Activated CD8-positive, alpha-beta T cell treated with anti-CD3 and anti-CD28 coated beads, Interleukin-2, amount 10 ng/mL, durations not matched to agents 7 days and 5 days (primary cell): ENCODE data around the gene SLC19A1. TPM values are rescaled to one million over a fixed set of nuclear protein-coding genes. Genes with fewer than 3 reads are reported as not detected.

Experiments used
- ATAC-seq: fragments of 150-1000 bp; cut with Tn5 transposase; one replicate; pipeline ENCODE4 v1.10.0; 2021; ENCODE audit warnings: moderate library complexity
- CTCF ChIA-PET: fragments of 350-600 bp; sonication (Branson Sonifier 250); formaldehyde crosslinking; loops from one replicate; lab custom pipeline; 2021; ENCODE audit warnings: antibody characterized with exemption; lab: Charles Lee
- POLR2A ChIA-PET: fragments of 350-600 bp; sonication (Branson Sonifier 250); formaldehyde crosslinking; loops from one replicate; lab custom pipeline; 2021; ENCODE audit warnings: antibody characterized with exemption; lab: Charles Lee
- DNase-seq: peaks from one replicate; pipeline ENCODE4 v3.0.0-alpha.2; 2020
- H3K27ac Mint-ChIP-seq: one replicate; pipeline ENCODE4 v1.8.0; 2021; ENCODE audit warnings: mild to moderate bottlenecking, mixed read lengths
- H3K27me3 Mint-ChIP-seq: one replicate; pipeline ENCODE4 v1.8.0; 2021; ENCODE audit warnings: low read depth, mixed read lengths
- H3K36me3 Mint-ChIP-seq: one replicate; pipeline ENCODE4 v1.8.0; 2021; ENCODE audit warnings: low read depth, mixed read lengths
- H3K4me1 Mint-ChIP-seq: one replicate; pipeline ENCODE4 v1.8.0; 2021; ENCODE audit warnings: low read depth, mixed read lengths
- H3K4me3 Mint-ChIP-seq: one replicate; pipeline ENCODE4 v1.8.0; 2021; ENCODE audit warnings: mild to moderate bottlenecking, mixed read lengths
- H3K9me3 Mint-ChIP-seq: one replicate; pipeline ENCODE4 v1.8.0; 2022; ENCODE audit warnings: mixed read lengths; ENCODE audit not compliant: insufficient read depth
- total RNA-seq, 2 experiments: library from RNA; stranded (reverse); gene quantifications; one replicate each; pipeline ENCODE4 v1.2.3, GENCODE V29; 2021

The SLC19A1 gene
- total RNA-seq, 2 experiments from 2014 or later: 44.4 to 51.6 TPM

DNA sequence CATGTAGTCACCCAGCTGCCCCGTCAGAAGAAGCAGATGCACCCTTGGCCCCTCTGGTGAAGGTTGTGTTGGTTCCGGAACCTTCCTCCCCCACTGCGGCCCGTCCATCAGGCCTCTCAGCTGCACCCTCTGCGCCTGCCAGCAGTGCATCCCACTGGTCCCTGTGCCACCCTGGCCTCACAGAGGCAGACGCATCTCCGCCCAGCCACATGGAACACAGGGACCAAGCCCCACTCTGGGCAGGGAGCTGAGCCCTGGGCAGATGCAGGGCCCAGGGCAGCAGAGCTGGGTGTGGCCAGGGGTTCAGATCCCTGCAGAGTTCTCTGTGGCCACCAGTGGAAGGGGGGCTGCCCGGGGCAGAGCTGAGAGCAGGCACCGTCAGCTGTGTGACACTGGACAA is 50.6 kb downstream of the SLC19A1 start:
- Mint-ChIP-seq H3K4me3 (no peak overlapping the region), H3K27me3 (no peaks in the 10 kb centered on the region), H3K36me3 (no peaks in the 10 kb centered on the region), H3K4me1 (no peaks in the 10 kb centered on the region), H3K27ac (no peak overlapping the region), H3K9me3 (no peaks in the 10 kb centered on the region)
- CTCF ChIA-PET: no interaction called here
- no peak for ATAC-seq
- POLR2A ChIA-PET: no interaction called here
- DNase-seq: no peak

DNA sequence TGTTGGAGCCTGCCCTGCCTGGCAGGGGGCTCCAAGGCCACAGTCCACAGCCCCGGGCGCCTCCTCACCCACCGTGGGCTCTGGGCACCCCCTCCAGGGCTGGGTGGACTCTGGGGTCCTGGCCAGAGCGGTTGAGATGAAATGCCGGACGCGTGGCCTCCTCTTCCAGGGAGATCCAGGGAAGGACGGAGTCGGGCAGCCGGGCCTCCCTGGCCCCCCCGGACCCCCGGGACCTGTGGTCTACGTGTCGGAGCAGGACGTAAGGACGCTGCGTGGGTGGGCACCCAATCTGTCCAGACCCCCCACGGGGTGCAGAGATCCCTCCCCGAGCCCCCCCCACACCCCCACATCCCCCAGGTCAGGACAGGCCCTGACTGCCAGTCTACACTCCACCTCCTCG is 51.2 kb downstream of the SLC19A1 start:
- Mint-ChIP-seq H3K4me3 (no peak overlapping the region), H3K36me3 (no peaks in the 10 kb centered on the region), H3K4me1 (no peaks in the 10 kb centered on the region), H3K27ac (no peak overlapping the region), H3K27me3 (no peaks in the 10 kb centered on the region), H3K9me3 (no peaks in the 10 kb centered on the region)
- CTCF ChIA-PET: no interaction called here
- POLR2A ChIA-PET: no interaction called here
- no peak for DNase-seq
- ATAC-seq: no peak

DNA sequence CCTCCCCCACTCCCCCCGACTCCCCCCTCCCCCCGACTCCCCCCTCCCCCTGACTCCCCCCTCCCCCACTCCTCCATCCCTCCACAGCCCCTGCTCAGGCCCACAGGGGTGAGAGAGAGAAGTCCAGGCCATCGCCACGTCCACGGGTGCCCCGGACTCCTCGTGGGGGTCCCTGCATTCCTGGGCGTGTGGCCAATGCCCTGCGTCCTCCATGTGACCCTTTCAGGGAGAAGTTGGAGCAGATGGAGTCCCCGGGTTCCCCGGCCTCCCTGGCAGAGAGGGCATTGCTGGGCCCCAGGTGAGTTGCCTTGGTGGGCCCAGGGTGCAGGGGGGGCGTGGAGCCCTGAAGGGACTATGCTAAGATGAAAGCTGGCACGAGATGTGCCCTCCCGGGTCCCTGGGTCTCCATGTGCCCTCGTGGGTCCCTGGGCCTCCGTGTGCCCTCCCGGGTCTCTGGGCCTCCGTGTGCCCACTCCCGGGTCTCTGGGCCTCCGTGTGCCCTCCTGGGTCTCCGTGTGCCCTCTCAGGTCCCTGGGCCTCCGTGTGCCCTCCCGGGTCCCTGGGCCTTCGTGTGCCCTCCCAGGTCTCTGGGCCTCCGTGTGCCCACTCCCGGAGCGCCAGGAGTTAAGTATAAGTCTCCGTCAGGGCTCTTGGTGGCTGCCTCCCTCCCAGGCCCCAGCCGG is 52.0 kb downstream of the SLC19A1 start:
- no peaks in the 10 kb centered on the region for H3K27me3 Mint-ChIP-seq

DNA sequence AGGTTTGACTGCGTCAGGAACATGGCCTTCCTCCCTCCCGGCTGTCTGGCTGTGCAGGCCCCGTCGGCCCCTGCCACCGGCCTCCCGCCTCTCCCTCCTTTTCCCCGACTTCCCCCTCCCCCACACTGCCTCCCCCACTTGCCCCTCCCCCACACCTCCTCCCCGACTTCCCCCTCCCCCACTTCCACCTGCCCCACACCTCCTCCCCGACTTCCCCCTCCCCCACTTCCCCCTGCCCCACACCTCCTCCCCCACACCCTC is 52.6 kb downstream of the SLC19A1 start:
- no peak for DNase-seq
- H3K9me3 Mint-ChIP-seq: no peaks in the 10 kb centered on the region
- ATAC-seq: no peak
- no peaks in the 10 kb centered on the region for H3K36me3 Mint-ChIP-seq
- H3K4me1 Mint-ChIP-seq: peaks cover 1% of the 10 kb centered on the region
- no peaks in the 10 kb centered on the region for H3K27me3 Mint-ChIP-seq
- ChIA-PET CTCF (no interaction called here), POLR2A (no interaction called here)
- H3K4me3 Mint-ChIP-seq: no peak overlapping the region
- H3K27ac Mint-ChIP-seq: no peak overlapping the region

More for the DNA sequence above, 52.0 kb downstream of the SLC19A1 start:
- CTCF ChIA-PET: no interaction called here
- Mint-ChIP-seq H3K4me1 (no peaks in the 10 kb centered on the region), H3K4me3 (no peak overlapping the region), H3K27ac (no peak overlapping the region), H3K9me3 (no peaks in the 10 kb centered on the region), H3K36me3 (no peaks in the 10 kb centered on the region)
- POLR2A ChIA-PET: no interaction called here
- DNase-seq (no peak), ATAC-seq (no peak)

DNA sequence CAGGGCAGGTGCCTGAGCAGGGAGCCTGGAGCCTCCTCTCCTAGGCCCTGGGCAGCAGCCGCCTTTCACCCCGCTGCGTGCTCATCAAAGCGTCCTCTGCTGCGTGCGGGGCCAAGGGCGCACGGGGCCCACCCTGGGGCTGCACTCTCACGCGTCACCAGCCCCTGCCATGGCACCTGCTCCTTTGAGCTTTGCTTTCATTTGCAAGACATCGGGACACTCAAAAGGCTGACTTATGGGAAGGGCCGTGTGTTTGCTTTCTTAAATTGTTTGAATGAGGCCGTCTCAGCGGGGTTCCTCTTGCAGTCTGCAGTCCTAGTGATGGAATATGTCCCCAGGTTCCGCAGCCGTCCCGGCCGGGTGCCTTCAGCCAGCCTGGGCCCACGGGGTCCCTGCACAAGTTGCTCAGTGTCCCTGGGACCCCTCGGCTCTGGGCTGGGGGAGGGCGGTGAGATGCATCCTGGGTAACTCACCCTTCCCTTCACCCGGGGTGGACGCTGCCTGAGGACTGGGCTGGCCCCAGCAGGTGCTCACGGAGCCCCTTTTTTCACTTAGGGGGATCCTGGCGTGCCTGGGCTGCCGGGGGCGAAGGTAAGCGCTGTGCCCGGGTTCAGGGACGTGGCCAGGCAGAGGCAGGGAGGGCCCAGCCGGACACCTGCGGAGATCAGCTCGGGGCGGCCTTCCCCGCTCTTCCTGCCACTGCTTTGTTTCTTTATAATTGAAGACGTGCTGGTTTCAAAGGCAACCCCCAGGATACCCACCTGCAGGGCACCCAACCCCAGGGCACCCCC is 53.1 kb downstream of the SLC19A1 start:
- ChIA-PET POLR2A (no interaction called here), CTCF (no interaction called here)
- Mint-ChIP-seq H3K4me3 (no peak overlapping the region), H3K27me3 (no peaks in the 10 kb centered on the region), H3K9me3 (no peaks in the 10 kb centered on the region), H3K27ac (peak overlapping the region; percentile 33), H3K4me1 (peaks cover 6% of the 10 kb centered on the region), H3K36me3 (peaks cover 5% of the 10 kb centered on the region)
- DNase-seq (no peak), ATAC-seq (no peak)

DNA sequence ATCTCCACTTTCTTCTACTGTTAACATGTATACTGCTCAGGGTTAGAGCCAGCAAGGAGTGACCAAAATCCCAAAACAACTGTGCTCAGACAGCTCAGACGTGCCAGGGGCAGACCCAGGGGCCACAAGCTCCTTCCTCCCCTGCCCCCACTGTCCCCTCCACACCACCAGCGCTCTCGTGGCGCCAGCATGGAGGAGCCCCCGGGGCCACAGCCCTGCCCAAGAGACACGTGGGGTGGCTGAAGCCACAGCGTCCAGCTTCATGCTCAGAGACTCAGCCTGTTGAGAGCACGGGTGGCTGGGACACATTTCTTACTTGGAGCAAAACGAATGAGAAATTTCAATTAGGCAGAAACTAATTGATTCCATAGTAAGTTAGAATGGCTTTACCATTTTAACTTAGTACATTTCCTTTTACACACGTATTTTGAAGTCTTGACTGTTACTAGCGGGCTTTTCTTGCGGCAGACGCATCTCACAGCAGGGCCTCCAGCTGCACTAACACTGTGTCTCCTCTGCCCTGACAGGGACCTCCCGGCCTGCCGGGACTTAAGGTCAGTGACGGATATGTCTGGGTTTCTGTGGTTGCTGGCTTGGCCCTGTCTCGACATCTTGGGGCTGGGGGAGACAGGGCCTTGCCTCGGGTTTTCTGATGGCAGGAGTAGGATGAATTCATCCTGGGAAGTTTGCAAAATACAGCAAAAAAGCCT is 54.2 kb downstream of the SLC19A1 start:
- Mint-ChIP-seq H3K27ac (no peak overlapping the region), H3K4me3 (no peak overlapping the region), H3K9me3 (no peaks in the 10 kb centered on the region), H3K36me3 (peaks cover 10% of the 10 kb centered on the region), H3K27me3 (no peaks in the 10 kb centered on the region), H3K4me1 (peaks cover 12% of the 10 kb centered on the region)
- CTCF ChIA-PET: no interaction called here
- no peak for DNase-seq
- ATAC-seq: no peak
- POLR2A ChIA-PET: no interaction called here

DNA sequence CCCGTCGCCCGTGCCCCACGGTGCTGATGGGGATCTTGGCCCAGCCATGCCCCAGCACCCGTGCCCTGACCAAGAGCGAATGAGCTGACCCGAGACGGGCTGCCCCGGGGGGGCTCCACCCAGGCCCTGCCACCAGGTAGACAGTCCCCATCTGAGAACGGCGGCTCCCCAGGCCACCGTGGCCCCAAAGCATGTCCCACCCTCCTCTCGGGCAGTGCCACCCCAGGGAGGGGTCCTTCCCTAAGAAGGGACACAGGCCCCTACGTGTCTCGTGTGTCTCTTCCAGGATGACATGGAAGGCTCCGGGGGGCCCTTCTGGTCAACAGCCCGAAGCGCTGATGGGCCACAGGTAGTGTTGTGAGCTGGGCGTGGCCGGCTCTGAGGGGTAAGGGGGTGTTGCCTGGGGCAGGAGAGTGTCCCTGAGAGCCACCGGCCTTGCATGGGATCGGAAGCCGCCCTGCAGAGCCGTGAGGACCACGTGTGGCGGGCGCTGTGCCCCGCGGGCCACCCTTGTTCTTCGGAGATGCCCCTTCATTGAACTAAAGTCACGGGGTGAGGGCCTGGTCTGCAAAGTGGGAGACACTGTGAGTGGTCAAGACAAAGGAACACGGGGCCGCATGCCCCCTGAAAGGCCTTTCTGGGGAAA is 55.0 kb downstream of the SLC19A1 start:
- POLR2A ChIA-PET: no interaction called here
- Mint-ChIP-seq H3K9me3 (no peaks in the 10 kb centered on the region), H3K27me3 (no peaks in the 10 kb centered on the region), H3K36me3 (peaks cover 10% of the 10 kb centered on the region), H3K4me3 (no peak overlapping the region), H3K4me1 (peaks cover 20% of the 10 kb centered on the region), H3K27ac (no peak overlapping the region)
- DNase-seq: no peak
- no peak for ATAC-seq
- CTCF ChIA-PET: no interaction called here

DNA sequence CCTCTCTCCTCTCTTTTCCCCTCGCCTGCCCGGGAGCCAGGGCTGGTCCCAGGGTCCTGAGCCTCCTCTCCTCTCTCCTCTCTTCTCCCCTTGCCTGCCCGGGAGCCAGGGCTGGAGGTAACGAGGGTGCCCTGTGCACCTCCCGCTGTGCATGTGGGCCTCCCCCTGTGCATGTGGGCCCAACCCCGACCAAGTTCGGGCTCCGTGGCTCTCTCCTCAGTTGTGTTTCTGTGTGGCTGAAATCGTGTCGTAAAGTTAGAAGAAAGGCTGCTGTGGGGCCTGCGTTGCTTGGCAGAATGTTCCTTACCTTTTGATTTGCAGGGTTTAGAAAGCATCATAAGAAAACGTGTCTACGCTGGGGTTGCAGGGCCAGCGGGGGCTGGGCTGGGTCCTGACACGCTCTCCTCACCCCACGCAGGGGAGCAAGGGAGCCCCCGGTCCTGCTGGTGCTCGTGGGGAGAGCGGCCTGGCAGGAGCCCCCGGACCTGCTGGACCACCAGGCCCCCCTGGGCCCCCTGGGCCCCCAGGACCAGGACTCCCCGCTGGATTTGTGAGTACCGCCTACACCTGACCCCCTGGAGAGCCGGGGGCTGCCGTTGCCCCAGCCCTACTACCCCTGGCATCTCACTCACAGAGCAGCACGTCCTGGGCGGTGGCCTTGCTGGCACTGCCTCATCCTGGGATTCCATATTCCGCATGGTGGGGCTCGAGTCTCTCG is 55.6 kb downstream of the SLC19A1 start:
- Mint-ChIP-seq H3K9me3 (no peaks in the 10 kb centered on the region), H3K27me3 (no peaks in the 10 kb centered on the region), H3K27ac (no peak overlapping the region), H3K36me3 (peaks cover 10% of the 10 kb centered on the region), H3K4me1 (peaks cover 22% of the 10 kb centered on the region), H3K4me3 (no peak overlapping the region)
- DNase-seq (no peak), ATAC-seq (no peak)
- ChIA-PET POLR2A (no interaction called here), CTCF (no interaction called here)

DNA sequence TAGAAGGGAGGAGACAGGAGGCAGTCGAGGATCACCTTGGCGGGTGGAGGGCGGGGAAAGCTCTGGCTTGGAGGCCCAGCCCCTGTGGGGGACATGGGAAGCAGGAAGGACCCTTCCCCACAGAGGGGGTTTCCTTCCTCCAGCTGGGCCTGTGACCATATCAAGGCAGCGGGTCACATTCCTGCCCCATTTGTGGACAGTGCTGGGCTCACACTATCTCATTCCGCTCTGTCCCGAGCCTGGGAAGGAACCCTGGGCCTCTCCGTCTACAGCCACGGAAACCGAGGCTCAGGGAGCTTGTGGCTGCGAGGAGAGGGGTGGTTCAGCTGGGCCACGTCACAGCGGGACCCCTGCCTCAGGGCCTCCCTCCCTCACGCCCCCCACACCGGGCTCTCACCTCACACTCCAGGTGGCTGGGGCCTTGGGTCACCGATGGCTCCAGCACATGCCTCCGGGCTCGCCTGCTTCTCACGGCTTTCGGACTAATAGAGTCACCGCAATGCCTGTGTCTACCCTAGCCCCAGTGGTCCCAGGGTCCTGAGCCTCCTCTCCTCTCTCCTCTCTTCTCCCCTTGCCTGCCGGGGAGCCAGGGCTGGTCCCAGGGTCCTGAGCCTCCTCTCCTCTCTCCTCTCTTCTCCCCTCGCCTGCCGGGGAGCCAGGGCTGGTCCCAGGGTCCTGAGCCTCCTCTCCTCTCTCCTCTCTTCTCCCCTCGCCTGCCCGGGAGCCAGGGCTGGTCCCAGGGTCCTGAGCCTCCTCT is 56.4 kb downstream of the SLC19A1 start:
- Mint-ChIP-seq H3K9me3 (no peaks in the 10 kb centered on the region), H3K27me3 (no peaks in the 10 kb centered on the region), H3K27ac (no peak overlapping the region), H3K36me3 (peaks cover 10% of the 10 kb centered on the region), H3K4me1 (peaks cover 22% of the 10 kb centered on the region), H3K4me3 (no peak overlapping the region)
- POLR2A ChIA-PET: no interaction called here
- DNase-seq (no peak), ATAC-seq (no peak)
- CTCF ChIA-PET: no interaction called here

DNA sequence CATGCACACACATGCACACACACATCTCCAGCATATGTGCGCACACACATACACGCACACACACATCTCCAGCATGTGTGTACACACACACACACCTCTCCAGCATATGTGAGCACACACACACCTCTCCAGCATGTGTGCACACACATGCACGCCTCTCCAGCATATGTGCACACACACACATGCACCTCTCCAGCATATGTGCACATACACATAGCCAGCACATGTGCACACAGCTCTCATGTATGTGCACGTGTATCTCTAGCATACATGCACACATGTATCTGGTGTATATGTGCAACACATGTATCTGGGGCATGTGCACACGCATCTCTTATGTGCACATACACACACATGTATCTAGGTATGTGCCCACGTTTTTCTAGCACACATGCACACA is 57.9 kb downstream of the SLC19A1 start:
- Mint-ChIP-seq H3K4me1 (peaks cover 27% of the 10 kb centered on the region), H3K36me3 (peaks cover 10% of the 10 kb centered on the region), H3K27ac (no peak overlapping the region), H3K4me3 (no peak overlapping the region), H3K27me3 (no peaks in the 10 kb centered on the region), H3K9me3 (no peaks in the 10 kb centered on the region)
- DNase-seq (no peak), ATAC-seq (no peak)
- ChIA-PET CTCF (no interaction called here), POLR2A (no interaction called here)
